WTC11 (cell line): ENCODE results near the gene CLMP.

Experiments used
- NFYB ChIP-seq: sonication (generic); formaldehyde crosslinking; conservative IDR thresholded peaks from 2 replicates; pipeline ENCODE4 v1.8.0; 2022; ENCODE audit warnings: low read depth, missing genetic modification reagents
- SOX15 ChIP-seq: fragments of 250-450 bp; sonication (Bioruptor Pico); IDR thresholded peaks from 2 replicates; pipeline ENCODE4 v1.9.0; 2021; ENCODE audit warnings: mild to moderate bottlenecking
- ZNF416 ChIP-seq: fragments of 250-450 bp; sonication (Bioruptor Pico); IDR thresholded peaks from 2 replicates; pipeline ENCODE4 v1.9.0; 2021; ENCODE audit warnings: mild to moderate bottlenecking, inconsistent platforms
- TF ChIP-seq, protein P1 (sequence below): fragments of 200-600 bp; IDR thresholded peaks from 2 replicates; pipeline ENCODE4 v1.8.0; 2022; ENCODE audit warnings: antibody characterized with exemption
- TF ChIP-seq, protein P2 (sequence below): sonication (generic); formaldehyde crosslinking; IDR thresholded peaks from 2 replicates; pipeline ENCODE4 v1.8.0; 2022; ENCODE audit warnings: mild to moderate bottlenecking, missing genetic modification reagents
- TF ChIP-seq, protein P3 (sequence below): sonication (generic); formaldehyde crosslinking; IDR thresholded peaks from 2 replicates; pipeline ENCODE4 v1.8.0; 2022; ENCODE audit warnings: mild to moderate bottlenecking, missing genetic modification reagents
- TF ChIP-seq, protein P4 (sequence below): sonication (generic); formaldehyde crosslinking; conservative IDR thresholded peaks from 2 replicates; pipeline ENCODE4 v1.8.1; 2022; ENCODE audit warnings: mild to moderate bottlenecking, missing genetic modification reagents
- TF ChIP-seq, protein P5 (sequence below): sonication (generic); formaldehyde crosslinking; IDR thresholded peaks from 2 replicates; pipeline ENCODE4 v1.8.0; 2023; ENCODE audit warnings: missing genetic modification reagents
- TF ChIP-seq, protein P6 (sequence below): sonication (generic); formaldehyde crosslinking; IDR thresholded peaks from 2 replicates; pipeline ENCODE4 v1.8.1; 2023; ENCODE audit warnings: mild to moderate bottlenecking, missing genetic modification reagents, moderate library complexity

DNA sequence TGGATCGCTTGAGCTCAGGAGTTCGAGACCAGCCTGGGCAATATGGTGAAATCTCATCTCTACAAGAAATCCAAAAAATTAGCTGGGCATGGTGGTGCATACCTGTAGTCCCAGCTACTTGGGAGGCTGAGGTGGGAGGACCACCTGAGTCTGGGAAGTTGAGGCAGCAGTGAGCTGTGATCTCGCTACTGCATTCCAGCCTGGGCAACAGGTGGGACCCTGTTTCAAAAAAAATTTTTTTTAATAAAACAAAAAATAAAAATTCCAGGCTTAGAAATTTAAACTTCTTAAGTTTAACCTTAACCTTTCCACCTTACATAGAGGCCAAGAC is 21.2 kb downstream of the CLMP start:
- no peak for TF ChIP-seq NFYB (CRISPR knock-in tag)
- TF ChIP-seq ZNF416 (CRISPR knock-in tag): no peak
- TF ChIP-seq, protein P1, sequence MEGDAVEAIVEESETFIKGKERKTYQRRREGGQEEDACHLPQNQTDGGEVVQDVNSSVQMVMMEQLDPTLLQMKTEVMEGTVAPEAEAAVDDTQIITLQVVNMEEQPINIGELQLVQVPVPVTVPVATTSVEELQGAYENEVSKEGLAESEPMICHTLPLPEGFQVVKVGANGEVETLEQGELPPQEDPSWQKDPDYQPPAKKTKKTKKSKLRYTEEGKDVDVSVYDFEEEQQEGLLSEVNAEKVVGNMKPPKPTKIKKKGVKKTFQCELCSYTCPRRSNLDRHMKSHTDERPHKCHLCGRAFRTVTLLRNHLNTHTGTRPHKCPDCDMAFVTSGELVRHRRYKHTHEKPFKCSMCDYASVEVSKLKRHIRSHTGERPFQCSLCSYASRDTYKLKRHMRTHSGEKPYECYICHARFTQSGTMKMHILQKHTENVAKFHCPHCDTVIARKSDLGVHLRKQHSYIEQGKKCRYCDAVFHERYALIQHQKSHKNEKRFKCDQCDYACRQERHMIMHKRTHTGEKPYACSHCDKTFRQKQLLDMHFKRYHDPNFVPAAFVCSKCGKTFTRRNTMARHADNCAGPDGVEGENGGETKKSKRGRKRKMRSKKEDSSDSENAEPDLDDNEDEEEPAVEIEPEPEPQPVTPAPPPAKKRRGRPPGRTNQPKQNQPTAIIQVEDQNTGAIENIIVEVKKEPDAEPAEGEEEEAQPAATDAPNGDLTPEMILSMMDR: no peak
- TF ChIP-seq SOX15 (CRISPR knock-in tag): no peak
- TF ChIP-seq, protein P2, sequence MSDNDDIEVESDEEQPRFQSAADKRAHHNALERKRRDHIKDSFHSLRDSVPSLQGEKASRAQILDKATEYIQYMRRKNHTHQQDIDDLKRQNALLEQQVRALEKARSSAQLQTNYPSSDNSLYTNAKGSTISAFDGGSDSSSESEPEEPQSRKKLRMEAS (CRISPR knock-in tag): no peak
- TF ChIP-seq, protein P3, sequence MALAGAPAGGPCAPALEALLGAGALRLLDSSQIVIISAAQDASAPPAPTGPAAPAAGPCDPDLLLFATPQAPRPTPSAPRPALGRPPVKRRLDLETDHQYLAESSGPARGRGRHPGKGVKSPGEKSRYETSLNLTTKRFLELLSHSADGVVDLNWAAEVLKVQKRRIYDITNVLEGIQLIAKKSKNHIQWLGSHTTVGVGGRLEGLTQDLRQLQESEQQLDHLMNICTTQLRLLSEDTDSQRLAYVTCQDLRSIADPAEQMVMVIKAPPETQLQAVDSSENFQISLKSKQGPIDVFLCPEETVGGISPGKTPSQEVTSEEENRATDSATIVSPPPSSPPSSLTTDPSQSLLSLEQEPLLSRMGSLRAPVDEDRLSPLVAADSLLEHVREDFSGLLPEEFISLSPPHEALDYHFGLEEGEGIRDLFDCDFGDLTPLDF (CRISPR knock-in tag): no peak
- TF ChIP-seq, protein P4, sequence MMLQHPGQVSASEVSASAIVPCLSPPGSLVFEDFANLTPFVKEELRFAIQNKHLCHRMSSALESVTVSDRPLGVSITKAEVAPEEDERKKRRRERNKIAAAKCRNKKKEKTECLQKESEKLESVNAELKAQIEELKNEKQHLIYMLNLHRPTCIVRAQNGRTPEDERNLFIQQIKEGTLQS (CRISPR knock-in tag): no peak
- TF ChIP-seq, protein P5, sequence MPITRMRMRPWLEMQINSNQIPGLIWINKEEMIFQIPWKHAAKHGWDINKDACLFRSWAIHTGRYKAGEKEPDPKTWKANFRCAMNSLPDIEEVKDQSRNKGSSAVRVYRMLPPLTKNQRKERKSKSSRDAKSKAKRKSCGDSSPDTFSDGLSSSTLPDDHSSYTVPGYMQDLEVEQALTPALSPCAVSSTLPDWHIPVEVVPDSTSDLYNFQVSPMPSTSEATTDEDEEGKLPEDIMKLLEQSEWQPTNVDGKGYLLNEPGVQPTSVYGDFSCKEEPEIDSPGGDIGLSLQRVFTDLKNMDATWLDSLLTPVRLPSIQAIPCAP: no peak
- TF ChIP-seq, protein P6, sequence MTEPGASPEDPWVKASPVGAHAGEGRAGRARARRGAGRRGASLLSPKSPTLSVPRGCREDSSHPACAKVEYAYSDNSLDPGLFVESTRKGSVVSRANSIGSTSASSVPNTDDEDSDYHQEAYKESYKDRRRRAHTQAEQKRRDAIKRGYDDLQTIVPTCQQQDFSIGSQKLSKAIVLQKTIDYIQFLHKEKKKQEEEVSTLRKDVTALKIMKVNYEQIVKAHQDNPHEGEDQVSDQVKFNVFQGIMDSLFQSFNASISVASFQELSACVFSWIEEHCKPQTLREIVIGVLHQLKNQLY (CRISPR knock-in tag): no peak
